Smooth muscle cell (in vitro differentiated cells): ENCODE results near the gene TAX1BP1. TPM values are rescaled to one million over a fixed set of nuclear protein-coding genes. Genes with fewer than 3 reads are reported as not detected.

Experiments used
- DNase-seq: peaks from one replicate; lab custom pipeline; 2025; ENCODE audit not compliant: unreplicated experiment; lab: John Stamatoyannopoulos, UW
- H2AFZ ChIP-seq: fragments of 200-600 bp; sonication (generic); 2 replicates; pipeline ENCODE4 v1.6.0; 2016; ENCODE audit warnings: antibody characterized with exemption, low read depth, mild to moderate bottlenecking
- H3F3A ChIP-seq: fragments of 200-600 bp; sonication (generic); 2 replicates; pipeline ENCODE4 v1.6.0; 2017; ENCODE audit warnings: antibody characterized with exemption, low read depth
- H3K27ac ChIP-seq: fragments of 200-600 bp; sonication (generic); 2 replicates; pipeline ENCODE4 v1.5.1; 2016; ENCODE audit warnings: low read depth, mild to moderate bottlenecking
- H3K27me3 ChIP-seq: fragments of 200-600 bp; sonication (generic); 2 replicates; pipeline ENCODE4 v1.6.1; 2016; ENCODE audit warnings: low read depth, mild to moderate bottlenecking
- H3K36me3 ChIP-seq: fragments of 200-600 bp; sonication (generic); 2 replicates; pipeline ENCODE4 v1.5.1; 2016; ENCODE audit warnings: low read depth
- H3K4me1 ChIP-seq: fragments of 200-600 bp; sonication (generic); 2 replicates; pipeline ENCODE4 v1.5.1; 2016; ENCODE audit warnings: low read depth
- H3K4me2 ChIP-seq: fragments of 200-600 bp; sonication (generic); 2 replicates; pipeline ENCODE4 v1.6.0; 2016; ENCODE audit warnings: mild to moderate bottlenecking
- H3K4me3 ChIP-seq: fragments of 200-600 bp; sonication (generic); 2 replicates; pipeline ENCODE4 v1.5.1; 2016; ENCODE audit warnings: mild to moderate bottlenecking
- H3K79me2 ChIP-seq: fragments of 200-600 bp; sonication (generic); 2 replicates; pipeline ENCODE4 v1.6.0; 2016; ENCODE audit warnings: low read depth, mild to moderate bottlenecking
- H3K9ac ChIP-seq: fragments of 200-600 bp; sonication (generic); 2 replicates; pipeline ENCODE4 v1.6.0; 2016; ENCODE audit warnings: low read depth
- H3K9me3 ChIP-seq: fragments of 200-600 bp; sonication (generic); replicated peaks from 2 replicates; pipeline ENCODE4 v1.5.1; 2016; ENCODE audit warnings: low read depth
- H4K20me1 ChIP-seq: fragments of 200-600 bp; sonication (generic); 2 replicates; pipeline ENCODE4 v1.6.0; 2016; ENCODE audit warnings: low read depth
- CTCF ChIP-seq: fragments of 200-600 bp; sonication (generic); IDR thresholded peaks from 2 replicates; pipeline ENCODE4 v1.5.1; 2017; ENCODE audit warnings: borderline replicate concordance, mild to moderate bottlenecking, antibody characterized with exemption; ENCODE audit not compliant: insufficient read depth, poor library complexity, severe bottlenecking
- WGBS: methylation state at CpG from one replicate; pipeline ENCODE4 v1.1.7; 2016; ENCODE audit warnings: low lambda C conversion rate; 5-methylcytosine and 5-hydroxymethylcytosine counted together
- polyA plus RNA-seq: library from polyadenylated mRNA; unstranded; fragments of >200 nt; fragmentation: Nextera tagmentation; extraction: Ambion mirVana; gene quantifications from 2 replicates; pipeline ENCODE4 v1.2.1, GENCODE V29; 2016
- total RNA-seq: library from RNA; depleted of rRNA; stranded (reverse); fragments of >200 nt; gene quantifications from 2 replicates; pipeline ENCODE4 v1.2.3, GENCODE V29; 2014

The TAX1BP1 gene
- total and polyA plus RNA-seq, 2 experiments from 2014 or later, result 80.4 to 81.6 TPM

GRCh38 chr7:27735165-27735564 lies 4.8 kb upstream of the TAX1BP1 start:
- TF ChIP-seq CTCF, result no peak
- DNase-seq, result no peak
- no peak overlapping the region for H3K4me3 ChIP-seq
- 24% methylated on average over 1 of the region's 1 CpG for WGBS
- peak overlapping the region; percentile 11 for H3K4me2 ChIP-seq
- no peaks in the 10 kb centered on the region for H3F3A ChIP-seq
- no peak overlapping the region for H3K27ac ChIP-seq
- H2AFZ ChIP-seq, result no peak overlapping the region
- H3K9me3 ChIP-seq, result no peaks in the 10 kb centered on the region
- peaks cover 3% of the 10 kb centered on the region for H3K4me1 ChIP-seq
- H3K79me2 ChIP-seq, result peaks cover under 1% of the 10 kb centered on the region
- no peak overlapping the region for H3K9ac ChIP-seq
- H4K20me1 ChIP-seq, result no peaks in the 10 kb centered on the region
- H3K36me3 ChIP-seq, result no peaks in the 10 kb centered on the region
- H3K27me3 ChIP-seq, result no peaks in the 10 kb centered on the region

- no peak for TF ChIP-seq CTCF
- Histone ChIP-seq H4K20me1 (peaks cover 2% of the 10 kb centered on the region), H3K9me3 (no peaks in the 10 kb centered on the region), H3K4me1 (peaks cover 3% of the 10 kb centered on the region), H3K27me3 (no peaks in the 10 kb centered on the region), H3K4me2 (no peak overlapping the region), H3K27ac (no peak overlapping the region), H3K36me3 (no peaks in the 10 kb centered on the region), H3F3A (no peaks in the 10 kb centered on the region), H3K9ac (no peak overlapping the region), H2AFZ (no peak overlapping the region), H3K4me3 (no peak overlapping the region), H3K79me2 (peaks cover 7% of the 10 kb centered on the region)
- WGBS, result 96% methylated on average over 2 of the region's 2 CpGs
- no peak for DNase-seq
Observed at GRCh38 chr7:27735831-27736230, 4.1 kb upstream of the TAX1BP1 start.

DNA sequence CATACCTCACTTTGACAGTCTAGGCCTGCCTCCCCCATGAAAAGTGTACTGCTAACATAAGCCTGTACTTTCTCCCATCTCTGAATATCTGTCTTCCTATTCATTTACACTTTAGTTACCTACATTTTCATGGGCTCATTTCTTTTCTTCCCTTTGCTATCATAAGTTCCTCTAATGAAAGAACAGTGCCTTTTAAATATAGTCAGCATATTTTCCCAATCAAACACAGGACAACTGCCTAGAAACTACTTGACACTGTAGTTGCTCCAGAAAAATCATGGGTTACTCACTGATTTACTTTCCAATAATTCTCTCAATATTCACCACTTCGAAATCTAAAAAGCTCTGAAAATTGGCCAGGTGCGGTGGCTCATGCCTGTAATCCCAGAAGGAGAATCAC lies 2.8 kb upstream of the TAX1BP1 start:
- Histone ChIP-seq H3F3A (no peaks in the 10 kb centered on the region), H3K79me2 (peaks cover 21% of the 10 kb centered on the region), H3K4me1 (peaks cover 3% of the 10 kb centered on the region), H3K9me3 (no peaks in the 10 kb centered on the region), H2AFZ (no peak overlapping the region), H3K36me3 (no peaks in the 10 kb centered on the region), H3K4me3 (no peak overlapping the region), H4K20me1 (peaks cover 15% of the 10 kb centered on the region), H3K27ac (no peak overlapping the region), H3K4me2 (no peak overlapping the region), H3K27me3 (no peaks in the 10 kb centered on the region), H3K9ac (no peak overlapping the region)
- TF ChIP-seq CTCF, result no peak
- 92% methylated on average over 2 of the region's 2 CpGs for WGBS
- no peak for DNase-seq

DNA sequence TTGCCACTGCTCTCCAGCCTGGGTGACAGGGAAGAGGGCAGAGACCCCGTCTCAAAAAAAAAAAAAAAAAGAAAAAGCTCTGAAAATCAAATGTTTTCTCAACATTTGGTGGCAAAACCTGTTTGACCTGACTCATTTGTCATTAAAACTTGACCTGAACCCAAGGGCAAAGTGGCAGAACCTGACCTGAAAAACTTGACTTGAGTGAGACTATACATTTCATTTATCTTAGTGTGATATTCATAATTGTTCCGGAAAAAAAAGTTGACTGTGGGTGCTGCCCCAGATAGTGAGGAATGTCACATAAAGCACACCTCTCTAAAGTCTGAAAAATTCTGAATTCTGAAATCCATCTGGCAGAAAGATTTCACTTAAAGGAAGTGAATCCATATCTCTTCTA lies 2.3 kb upstream of the TAX1BP1 start:
- Histone ChIP-seq H3K4me2 (no peak overlapping the region), H3K36me3 (no peaks in the 10 kb centered on the region), H3K27ac (no peak overlapping the region), H3F3A (no peaks in the 10 kb centered on the region), H3K9me3 (no peaks in the 10 kb centered on the region), H3K79me2 (peaks cover 25% of the 10 kb centered on the region), H3K4me1 (peaks cover 3% of the 10 kb centered on the region), H3K4me3 (no peak overlapping the region), H3K9ac (no peak overlapping the region), H3K27me3 (no peaks in the 10 kb centered on the region), H2AFZ (no peak overlapping the region), H4K20me1 (peaks cover 19% of the 10 kb centered on the region)
- no peak for DNase-seq
- no peak for TF ChIP-seq CTCF
- WGBS, result 65% methylated on average over 2 of the region's 2 CpGs
